Activated CD8-positive, alpha-beta memory T cell treated with anti-CD3 and anti-CD28 coated beads, Interleukin-2, amount 50 U/mL, for 48 hours (primary cell): Measurements from ENCODE around the gene ARMC7.
"Not testable (repeated sequence)": the region's sequence is repeated elsewhere in the genome, so short reads cannot be mapped to it uniquely, and the experiment has no call there.

ENCODE experiments used
- DNase-seq: peaks from one replicate; pipeline ENCODE4 v3.0.0-alpha.2; 2020

The ARMC7 gene

DNA sequence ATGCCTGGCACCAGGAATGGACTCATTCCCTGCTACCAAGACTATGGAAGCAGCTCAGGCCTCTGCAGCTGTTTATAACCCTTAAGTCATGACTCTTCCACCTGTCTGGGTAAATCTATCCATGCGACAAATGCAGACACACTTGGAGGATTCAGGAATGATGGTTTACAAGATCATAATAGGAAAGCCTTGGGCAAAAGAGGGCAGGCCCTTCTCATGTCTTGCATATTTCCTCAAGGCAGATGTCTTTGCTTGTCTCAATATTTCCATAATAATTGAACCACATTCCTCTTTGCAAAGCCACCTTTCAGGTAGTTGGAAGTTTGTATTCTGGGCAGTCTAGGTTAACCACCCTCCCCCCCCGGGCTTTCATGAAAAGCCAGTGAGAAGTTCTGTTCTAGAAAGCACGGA lies 45.4 kb downstream of the ARMC7 start:
- no peak for DNase-seq

DNA sequence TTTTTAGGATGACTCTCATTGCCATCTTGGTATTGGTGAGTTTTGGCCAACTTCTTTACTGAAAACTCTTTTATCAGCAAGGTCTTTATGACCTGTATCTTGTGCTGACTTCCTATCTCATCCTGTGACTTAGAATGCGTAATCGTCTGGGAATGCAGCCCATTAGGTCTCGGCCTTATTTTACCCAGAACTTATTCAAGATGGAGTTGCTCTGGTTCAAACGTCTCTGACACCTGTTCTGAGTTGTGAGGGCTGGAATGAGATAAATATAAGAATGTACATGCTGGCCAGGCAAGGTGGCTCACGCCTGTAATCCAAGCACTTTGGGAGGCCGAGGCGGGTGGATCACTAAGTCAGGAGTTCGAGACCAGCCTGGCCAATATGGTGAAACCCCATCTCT lies 48.7 kb downstream of the ARMC7 start:
- DNase-seq, result not testable (repeated sequence)

DNA sequence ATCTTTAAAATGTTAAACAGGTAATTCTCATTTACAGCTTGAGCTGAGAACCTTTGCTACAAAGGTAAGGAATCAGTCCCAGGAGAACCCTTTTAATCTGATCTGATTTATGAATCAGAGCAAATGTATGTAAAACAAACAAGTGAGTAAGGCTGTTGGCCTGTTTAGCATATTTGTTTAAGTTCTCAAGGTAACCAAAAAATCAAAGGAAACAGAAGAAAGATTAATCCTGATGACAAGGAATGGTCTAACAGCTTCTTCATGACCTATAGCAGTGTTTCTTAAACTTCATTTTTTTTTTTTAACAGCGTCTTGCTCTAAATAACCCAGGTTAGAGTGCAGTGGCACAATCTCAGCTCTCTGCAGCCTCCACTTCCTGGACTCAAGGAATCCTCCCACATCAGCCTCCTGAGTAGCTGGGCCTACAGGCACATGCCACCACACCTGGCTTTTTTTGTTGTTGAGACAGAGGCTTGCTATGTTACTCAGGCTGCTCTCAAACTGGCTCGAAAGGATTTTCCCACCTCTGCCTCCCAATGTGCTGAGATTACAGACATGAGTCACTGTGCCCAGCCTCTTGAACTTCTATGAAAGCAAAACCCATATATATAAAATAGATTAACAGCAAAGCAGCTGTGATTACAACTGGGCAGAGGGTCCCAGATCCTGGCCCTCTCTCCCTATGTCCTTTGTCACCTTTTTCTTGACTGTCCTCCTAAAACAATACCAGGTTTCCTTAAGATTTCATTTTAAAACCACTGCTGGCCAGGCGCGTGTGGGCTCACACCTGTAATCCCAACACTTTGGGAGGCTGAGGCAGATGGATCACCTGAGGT lies 49.6 kb downstream of the ARMC7 start:
- no peak for DNase-seq

DNA sequence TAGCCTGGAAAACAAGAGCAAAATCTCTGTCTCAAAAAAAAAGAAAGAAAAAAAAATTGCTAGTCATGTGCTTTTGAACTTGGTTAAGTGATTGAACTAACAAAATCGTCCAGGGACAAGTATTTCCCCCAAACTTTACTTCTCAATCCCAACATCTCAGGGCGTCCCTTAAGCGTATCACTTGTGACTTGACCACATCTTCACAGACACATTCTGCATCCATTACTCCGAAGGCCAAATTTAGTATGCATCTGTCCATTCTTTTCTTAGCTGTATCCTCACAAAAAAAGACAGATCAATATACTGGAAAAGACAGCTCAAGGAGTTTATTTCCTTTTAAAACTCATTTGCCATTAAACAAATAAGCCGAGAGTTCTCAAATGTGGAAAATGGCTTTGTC lies 50.4 kb downstream of the ARMC7 start:
- DNase-seq, result no peak

DNA sequence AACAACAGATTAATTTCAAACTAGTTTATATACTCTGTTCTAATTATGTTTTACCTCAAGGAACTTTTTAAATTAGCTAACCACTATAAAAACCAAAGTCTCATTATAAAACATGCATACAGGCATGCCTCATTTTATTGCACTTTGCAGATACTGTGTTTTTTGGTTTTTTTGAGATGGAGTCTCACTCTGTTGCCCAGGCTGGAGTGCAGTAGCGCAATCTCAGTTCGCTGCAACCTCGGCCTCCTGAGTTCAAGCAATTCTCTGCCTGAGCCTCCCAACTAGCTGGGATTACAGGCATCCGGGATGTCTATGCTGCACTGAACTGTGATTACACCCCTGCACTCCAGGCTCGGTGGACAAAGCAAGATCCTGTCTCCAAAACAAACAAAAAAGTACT lies 53.3 kb downstream of the ARMC7 start:
- no peak for DNase-seq

DNA sequence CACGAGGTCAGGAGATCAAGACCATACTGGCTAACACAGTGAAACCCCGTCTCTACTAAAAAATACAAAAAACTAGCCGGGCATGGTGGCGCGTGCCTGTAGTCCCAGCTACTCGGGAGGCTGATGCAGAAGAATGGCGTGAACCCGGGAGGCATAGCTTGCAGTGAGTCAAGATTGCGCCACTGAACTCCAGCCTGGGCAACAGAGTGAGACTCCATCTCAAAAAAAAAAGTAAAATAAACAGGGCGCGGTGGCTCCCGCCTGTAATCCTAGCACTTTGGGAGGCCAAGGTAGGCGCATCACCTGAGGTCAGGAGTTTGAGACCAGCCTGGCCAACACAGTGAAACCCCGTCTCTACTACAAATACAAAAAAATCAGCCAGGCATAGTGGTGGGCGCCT lies 54.8 kb downstream of the ARMC7 start:
- not testable (repeated sequence) for DNase-seq

DNA sequence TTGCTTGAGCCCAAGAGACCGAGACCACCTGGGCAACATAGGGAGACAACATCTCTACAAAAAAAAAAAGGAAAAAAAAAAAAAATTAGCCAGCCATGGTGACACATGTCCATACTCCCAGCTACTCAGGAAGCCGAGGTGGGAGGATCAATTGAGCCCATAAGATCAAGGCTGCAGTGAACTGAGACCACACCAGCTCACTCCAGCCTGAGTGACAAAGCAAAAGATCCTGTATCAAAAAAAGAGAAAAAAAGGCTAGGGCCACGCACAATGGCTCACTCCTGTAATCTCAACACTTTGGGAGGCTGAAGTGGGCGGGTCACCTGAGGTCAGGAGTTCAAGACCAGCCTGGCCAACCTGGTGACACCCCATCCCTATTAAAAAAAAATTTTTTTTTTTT lies 59.2 kb downstream of the ARMC7 start:
- DNase-seq, result no peak

DNA sequence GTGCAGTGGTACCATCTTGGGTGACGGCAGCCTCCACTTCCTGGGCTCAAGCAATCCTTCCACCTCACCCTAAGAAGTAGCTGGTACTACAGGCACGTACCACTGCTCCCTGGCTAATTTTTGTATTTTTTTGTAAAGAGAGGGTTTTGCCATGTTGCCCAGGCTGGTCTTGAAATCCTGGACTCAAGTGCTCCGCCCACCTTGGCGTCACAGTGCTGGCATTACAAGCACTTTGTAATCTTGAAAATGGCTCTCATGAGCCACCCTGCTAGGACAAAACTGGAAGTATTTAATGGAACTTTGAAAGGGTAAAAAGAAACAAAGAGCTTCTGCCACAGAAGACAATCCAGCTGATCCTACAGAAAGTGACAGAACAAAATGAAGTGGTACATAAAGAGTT lies 63.8 kb downstream of the ARMC7 start:
- no peak for DNase-seq

DNA sequence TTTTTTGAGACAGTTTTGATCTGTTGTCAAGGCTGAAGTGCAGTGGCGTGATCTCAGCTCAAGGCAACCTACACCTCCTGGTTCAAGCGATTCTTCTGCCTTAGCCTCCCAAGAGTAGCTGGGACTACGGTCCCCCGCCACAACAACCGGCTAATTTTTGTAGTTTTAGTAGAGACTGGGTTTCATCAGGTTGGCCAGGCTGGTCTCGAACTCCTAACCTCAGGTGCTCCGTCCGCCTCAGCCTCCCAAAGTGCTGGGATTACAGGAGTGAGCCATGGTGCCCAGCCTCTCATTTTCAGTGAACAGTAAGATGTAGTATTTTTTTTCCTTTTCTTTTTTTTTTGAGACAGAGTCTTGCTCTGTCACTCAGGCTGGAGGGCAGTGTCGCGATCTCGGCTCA lies 65.2 kb downstream of the ARMC7 start:
- no peak for DNase-seq

DNA sequence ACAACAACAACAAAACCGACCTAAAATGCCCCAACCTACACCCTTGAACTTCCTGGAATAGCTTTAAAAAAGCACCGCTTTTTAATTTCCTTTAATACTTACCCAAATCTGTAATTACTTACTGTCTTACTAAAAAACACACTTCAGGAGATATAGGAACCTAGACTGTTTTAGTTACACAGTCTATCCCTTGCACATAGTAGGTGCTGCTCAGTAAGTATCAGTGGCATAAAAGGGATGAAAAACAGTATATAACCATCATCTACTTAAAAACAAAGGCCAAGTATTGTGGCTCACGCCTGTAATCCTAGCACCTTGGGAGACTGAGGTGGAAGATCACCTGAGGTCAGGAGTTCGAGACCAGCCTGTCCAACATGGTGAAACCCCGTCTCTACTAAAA lies 66.9 kb downstream of the ARMC7 start:
- no peak for DNase-seq

DNA sequence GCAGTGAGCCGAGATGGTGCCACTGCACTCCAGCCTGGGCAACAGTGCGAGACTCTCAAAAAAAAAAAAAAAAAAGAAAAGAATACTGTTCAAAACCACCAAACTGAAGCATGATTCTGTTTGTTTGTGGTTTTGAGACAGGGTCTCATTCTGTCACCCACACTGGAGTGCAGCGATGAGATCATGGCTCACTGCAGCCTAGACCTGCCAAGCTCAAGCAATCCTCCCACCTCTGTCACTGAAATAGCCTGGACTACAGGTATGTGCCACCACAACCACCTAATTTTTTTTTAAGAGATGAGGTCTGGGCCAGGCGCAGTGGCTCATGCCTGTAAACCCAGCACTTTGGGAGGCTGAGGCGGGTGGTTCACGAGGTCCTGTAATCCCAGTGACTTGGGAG lies 68.7 kb downstream of the ARMC7 start:
- DNase-seq, result no peak
